ENCODE data around the gene SBF1.
A peak's percentile ranks its signal among the peaks of the same experiment; 100 is the strongest.
"Not testable (repeated sequence)": the region's sequence is repeated elsewhere in the genome, so short reads cannot be mapped to it uniquely, and the experiment has no call there.

Gene SBF1

GRCh38 chr22:50399751-50400331 lies 75.0 kb downstream of the SBF1 start:
- Histone ChIP-seq H3K27me3 (ENCODE audit: control insufficient read depth in 5 of 5, insufficient read depth in 4 of 5, low read length in 5 of 5) (no peaks in the 10 kb centered on the region), H3K36me3 (ENCODE audit: control insufficient read depth in 5 of 5, insufficient read depth in 5 of 5, low read length in 5 of 5) (peaks cover 0 to 27% (median 19%) of the 10 kb centered on the region in 5 donors), H3K4me3 (ENCODE audit: low read depth in 1 of 5, low read length in 5 of 5) (peak overlapping the region in 1 of 5 donors; percentile 6), H3K9me3 (ENCODE audit: control insufficient read depth in 5 of 5, low read length in 5 of 5) (no peaks in the 10 kb centered on the region), H3K27ac (ENCODE audit: low read depth, low read length) (peak overlapping the region; percentile 14), H3K4me1 (ENCODE audit: control insufficient read depth in 5 of 5, insufficient read depth in 5 of 5, low read length in 5 of 5) (peaks cover 0 to 47% (median 26%) of the 10 kb centered on the region in 5 donors), H3K9ac (ENCODE audit: low read length in 5 of 5) (peak overlapping the region in 2 of 5 donors; percentile 13 to 53)

DNA sequence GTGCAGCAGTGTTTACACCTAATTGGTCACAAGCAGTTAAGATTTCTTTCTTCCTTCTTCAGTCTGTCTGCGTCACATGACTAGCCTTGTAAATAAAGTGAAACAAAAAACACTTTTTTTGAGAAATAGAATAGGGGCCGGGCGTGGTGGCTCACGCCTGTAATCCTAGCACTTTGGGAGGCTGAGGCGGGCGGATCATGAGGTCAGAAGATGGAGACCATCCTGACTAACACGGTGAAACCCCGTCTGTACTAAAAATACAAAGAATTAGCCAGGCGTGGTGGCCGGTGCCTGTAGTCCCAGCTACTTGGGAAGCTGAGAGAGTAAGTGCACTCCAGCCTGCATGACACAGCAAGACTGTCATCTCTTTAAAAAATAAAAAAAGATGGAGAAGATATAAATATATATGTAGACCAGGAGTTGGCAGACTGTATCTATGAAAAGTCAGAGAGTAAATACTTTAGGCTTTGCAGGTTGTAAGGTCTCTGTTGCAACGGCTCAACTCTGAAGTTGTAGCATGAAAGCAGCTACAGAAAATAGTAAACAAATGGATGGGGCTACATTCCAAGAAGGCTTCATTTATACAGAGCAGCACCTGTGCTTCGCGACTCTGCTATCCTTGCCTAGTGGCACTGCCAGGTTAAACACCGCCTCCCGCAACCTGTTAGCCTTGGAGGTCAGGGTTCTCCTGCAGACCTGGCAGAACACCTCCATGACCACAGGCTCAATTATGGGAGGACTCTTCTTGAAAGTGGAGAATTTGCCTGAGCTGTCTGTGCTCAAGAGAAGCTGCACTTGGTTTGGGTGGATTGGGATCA lies 75.8 kb downstream of the SBF1 start:
- H3K4me1 ChIP-seq (ENCODE audit: control insufficient read depth in 5 of 5, insufficient read depth in 5 of 5, low read length in 5 of 5) = peaks cover 0 to 42% (median 25%) of the 10 kb centered on the region in 5 donors
- no peak overlapping the region for H3K4me3 ChIP-seq (ENCODE audit: low read depth in 1 of 5, low read length in 5 of 5)
- H3K27me3 ChIP-seq (ENCODE audit: control insufficient read depth in 5 of 5, insufficient read depth in 4 of 5, low read length in 5 of 5) = no peaks in the 10 kb centered on the region
- peak overlapping the region in 2 of 5 donors; percentile 13 to 53 for H3K9ac ChIP-seq (ENCODE audit: low read length in 5 of 5)
- H3K36me3 ChIP-seq (ENCODE audit: control insufficient read depth in 5 of 5, insufficient read depth in 5 of 5, low read length in 5 of 5) = peaks cover 0 to 32% (median 21%) of the 10 kb centered on the region in 5 donors
- peak overlapping the region; percentile 23 for H3K27ac ChIP-seq (ENCODE audit: low read depth, low read length)
- no peaks in the 10 kb centered on the region for H3K9me3 ChIP-seq (ENCODE audit: control insufficient read depth in 5 of 5, low read length in 5 of 5)

DNA sequence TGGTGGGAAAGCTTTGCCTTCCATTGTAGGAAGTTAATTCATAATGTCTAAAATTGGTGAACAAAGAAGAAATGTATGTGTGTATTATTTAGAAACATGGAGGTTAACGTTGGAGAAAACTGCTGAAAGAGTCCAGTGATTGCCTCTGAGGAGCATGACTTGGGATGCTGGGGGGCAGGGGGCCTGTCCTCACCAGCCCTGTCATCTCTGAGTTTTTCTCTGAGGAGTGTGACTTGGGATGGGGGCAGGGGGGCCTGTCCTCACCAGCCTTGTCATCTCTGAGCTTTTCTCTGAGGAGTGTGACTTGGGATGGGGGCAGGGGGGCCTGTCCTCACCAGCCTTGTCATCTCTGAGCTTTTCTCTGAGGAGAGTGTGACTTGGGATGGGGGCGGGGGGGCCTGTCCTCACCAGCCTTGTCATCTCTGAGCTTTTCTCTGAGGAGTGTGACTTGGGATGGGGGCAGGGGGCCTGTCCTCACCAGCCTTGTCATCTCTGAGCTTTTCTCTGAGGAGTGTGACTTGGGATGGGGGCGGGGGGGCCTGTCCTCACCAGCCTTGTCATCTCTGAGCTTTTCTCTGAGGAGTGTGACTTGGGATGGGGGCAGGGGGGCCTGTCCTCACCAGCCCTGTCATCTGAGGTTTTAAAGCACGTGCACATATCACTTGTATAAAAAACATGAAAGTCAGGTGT lies 77.3 kb downstream of the SBF1 start:
- H3K27ac ChIP-seq (ENCODE audit: low read depth, low read length); H3K27me3 ChIP-seq (ENCODE audit: control insufficient read depth in 5 of 5, insufficient read depth in 4 of 5, low read length in 5 of 5): not testable (repeated sequence)
- H3K4me1 ChIP-seq (ENCODE audit: control insufficient read depth in 5 of 5, insufficient read depth in 5 of 5, low read length in 5 of 5) = peaks cover 0 to 27% (median 15%) of the 10 kb centered on the region in 5 donors

DNA sequence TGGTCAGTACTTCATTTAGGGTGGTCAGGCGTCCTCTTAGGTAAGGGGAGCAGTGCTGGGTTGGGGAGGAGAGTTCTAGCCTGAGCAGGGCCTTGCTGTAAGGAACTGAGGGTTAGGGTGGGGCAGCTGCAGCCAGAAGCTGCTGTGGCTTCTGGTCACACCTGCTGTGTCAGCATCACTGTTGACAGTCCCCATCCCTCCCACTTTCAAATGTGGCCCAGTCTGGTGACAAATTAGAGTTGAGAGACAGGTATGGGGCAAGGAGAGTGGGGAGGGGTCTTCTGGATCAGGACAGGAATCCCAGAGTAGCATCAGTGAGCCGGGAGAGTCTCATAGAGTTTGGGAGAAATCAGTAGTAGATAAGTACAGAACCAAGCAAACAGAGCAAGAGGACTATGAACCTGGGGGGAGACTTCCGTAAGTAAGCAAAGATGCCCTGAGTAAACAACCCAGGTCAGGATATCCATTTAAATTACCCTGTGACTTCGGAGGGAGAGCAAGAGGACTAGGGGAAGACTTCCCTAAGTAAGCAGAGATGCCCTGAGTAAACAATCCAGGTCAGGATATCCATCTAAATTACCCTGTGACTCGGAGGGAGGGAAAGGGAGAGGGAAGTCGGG lies 78.0 kb downstream of the SBF1 start:
- Histone ChIP-seq H3K27me3 (ENCODE audit: control insufficient read depth in 5 of 5, insufficient read depth in 4 of 5, low read length in 5 of 5) (no peaks in the 10 kb centered on the region), H3K9me3 (ENCODE audit: control insufficient read depth in 5 of 5, low read length in 5 of 5) (no peaks in the 10 kb centered on the region), H3K27ac (ENCODE audit: low read depth, low read length) (no peak overlapping the region), H3K9ac (ENCODE audit: low read length in 5 of 5) (peak overlapping the region in 1 of 5 donors; percentile 1), H3K4me3 (ENCODE audit: low read depth in 1 of 5, low read length in 5 of 5) (no peak overlapping the region), H3K4me1 (ENCODE audit: control insufficient read depth in 5 of 5, insufficient read depth in 5 of 5, low read length in 5 of 5) (peaks cover 0 to 21% (median 15%) of the 10 kb centered on the region in 5 donors), H3K36me3 (ENCODE audit: control insufficient read depth in 5 of 5, insufficient read depth in 5 of 5, low read length in 5 of 5) (peaks cover 0 to 36% (median 29%) of the 10 kb centered on the region in 5 donors)

More for the DNA sequence above, 77.3 kb downstream of the SBF1 start:
- Histone ChIP-seq H3K9ac (ENCODE audit: low read length in 5 of 5) (peak overlapping the region in 1 of 5 donors; percentile 1), H3K36me3 (ENCODE audit: control insufficient read depth in 5 of 5, insufficient read depth in 5 of 5, low read length in 5 of 5) (peaks cover 0 to 38% (median 29%) of the 10 kb centered on the region in 5 donors)
- H3K4me3 ChIP-seq (ENCODE audit: low read depth in 1 of 5, low read length in 5 of 5); H3K9me3 ChIP-seq (ENCODE audit: control insufficient read depth in 5 of 5, low read length in 5 of 5): not testable (repeated sequence)

Measured in subcutaneous abdominal adipose tissue (tissue), 5 donors.